Right lung (tissue), 5 donors: ENCODE measurements around the gene ROR2. TPM values are rescaled to one million over a fixed set of nuclear protein-coding genes. Genes with fewer than 3 reads are reported as not detected.

Source experiments
- DNase-seq, 2 donors: peaks; one replicate each; pipeline ENCODE4 v3.0.0-alpha.2; 2013
- polyA plus RNA-seq, 5 donors: library from polyadenylated mRNA; unstranded; fragments of 120-200 nt; gene quantifications; one replicate each; pipeline versions ENCODE4 v1.2.1 to v1.2.3, GENCODE V29; 2013; ENCODE audit warnings: inconsistent platforms in 1 of 5, low replicate concordance in 1 of 5; ENCODE audit not compliant: insufficient read length in 5 of 5, insufficient read depth in 1 of 5

Gene ROR2
- polyA plus RNA-seq, 5 donors = 24.4 to 33.5 (median 29.7) TPM

DNA sequence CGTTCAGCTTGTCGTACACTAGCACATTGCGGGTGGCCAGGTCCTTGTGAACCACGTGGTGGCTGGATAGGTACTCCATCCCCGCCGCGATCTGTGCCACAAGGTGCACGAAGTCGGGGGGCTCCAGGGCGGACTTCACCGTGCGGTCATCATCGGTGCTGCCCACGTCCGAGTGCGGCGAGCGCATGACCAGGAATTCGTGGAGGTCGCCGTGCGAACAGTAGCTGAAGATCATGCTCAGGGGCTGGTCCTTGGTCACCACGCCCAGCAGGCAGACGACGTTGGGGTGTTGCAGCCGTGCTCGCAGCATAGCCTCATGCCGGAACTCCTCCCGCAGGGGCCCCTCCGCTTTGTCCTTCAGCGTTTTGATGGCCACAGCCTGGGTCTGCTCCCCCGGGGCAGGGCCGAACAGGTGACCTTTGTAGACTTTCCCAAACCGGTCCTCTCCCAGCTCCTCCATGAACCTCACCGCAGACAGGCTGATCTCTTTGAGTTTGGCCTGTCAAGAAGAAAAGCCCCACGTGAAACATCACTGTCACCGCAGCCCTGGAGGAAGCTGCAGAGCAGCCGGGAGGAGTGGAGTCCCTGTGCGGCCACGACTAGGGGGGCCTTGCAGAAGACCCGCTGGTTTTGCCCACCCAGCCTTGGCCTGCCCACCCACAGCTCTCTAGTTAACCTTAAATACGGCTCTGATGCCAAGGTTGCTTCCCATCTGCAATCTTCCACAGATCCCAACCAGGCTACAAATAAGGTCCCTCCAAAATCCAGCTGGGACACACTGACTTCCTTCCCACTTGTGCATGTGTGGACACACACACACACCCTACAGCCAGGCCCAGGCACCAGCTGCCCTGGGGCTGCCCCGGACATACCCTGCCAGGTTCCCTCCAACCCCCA, 225.2 kb downstream of the ROR2 start:
- no peak for DNase-seq

DNA sequence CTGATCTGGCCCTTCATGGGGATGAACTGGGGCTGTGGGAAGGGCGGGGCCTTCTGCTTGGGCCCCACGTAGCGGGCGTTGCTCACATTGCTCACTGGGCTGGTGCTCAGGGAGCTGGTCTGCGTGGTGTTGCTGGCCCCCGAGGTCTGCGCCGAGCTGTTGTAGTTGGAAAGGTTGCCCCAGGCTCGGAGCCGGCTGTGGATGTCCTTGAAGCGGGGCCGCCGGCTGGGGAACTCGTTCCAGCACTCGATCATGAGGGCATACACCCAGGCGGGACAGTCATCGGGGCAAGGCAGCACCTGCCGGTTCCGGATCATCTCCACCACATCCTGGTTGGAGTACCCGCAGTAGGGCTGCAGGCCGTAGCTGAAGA, 226.0 kb downstream of the ROR2 start:
- DNase-seq = no peak

DNA sequence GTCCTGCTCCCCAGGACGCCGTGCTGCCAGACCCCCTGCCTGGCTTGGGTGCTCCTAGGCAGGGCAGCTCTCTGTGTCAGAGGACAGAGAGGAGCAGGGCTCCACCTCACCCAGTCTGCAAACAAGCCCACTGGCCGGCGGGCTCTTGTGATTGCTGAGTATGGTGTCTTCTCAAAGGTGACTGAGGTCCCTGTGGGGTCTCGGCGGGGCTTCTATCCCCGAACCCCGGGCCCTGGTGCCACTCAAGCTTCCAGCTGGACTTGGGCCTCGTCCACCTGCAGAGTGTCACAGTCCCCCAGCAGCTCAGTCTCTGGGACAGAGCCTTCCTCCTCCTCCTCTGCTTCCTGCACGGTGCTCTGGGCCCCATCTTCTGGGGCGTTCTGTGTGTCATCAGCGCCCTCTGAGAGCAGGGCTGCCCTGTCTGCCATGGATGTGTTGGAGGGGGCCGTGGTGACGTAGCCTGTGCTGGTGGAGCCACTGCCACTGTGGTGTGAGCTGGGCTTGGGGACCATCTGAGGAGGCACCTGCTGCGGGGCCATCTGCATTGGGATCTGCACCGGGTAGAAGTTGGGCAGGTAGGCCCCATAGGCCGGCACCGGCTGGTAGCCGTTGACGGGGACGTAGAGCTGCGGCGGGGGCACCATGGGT, 226.5 kb downstream of the ROR2 start:
- no peak for DNase-seq

DNA sequence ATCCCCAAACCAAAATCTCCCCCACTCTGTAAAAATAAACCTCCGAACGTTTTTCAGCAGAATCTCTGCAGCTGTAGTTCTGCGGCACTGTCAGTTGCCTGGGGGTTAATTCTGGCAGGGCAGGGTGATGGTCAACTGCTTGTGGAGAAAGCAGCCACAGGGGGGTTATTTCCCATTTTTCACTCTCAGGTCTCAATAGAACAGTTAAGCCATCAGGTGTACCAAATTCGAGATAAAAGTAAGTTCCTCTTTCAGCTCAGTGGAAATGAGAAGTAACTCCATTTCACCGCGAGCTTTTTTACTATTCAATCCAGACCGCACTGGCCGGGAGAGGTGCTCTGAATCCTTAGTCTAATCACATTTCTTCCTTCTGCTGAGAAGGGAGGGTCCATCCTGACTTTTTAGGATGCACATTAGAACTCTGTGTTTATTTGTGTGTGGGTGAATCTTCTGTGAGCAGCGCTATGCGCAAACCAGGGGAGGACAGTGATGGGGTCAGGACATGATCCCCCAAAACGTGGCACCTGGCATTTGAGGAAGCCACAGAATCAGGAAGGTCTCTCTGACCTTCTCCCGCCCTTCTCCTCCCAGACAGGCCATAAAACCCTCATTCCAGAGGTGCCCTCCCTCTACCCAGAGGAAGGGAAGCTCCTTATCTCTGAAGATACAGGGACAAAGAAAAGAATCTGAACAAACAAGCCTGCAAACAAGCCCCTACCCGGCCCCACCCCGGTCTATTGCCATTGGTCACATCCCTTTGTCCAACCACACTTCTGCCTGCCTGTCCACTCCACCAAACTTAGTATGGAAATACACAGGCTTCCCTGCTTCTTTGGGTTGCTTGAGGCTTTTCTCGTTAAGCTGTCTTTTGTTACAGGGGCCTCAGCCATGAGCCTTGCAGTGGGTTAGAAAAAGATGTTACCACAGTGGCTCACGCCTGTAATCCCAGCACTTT, 229.0 kb downstream of the ROR2 start:
- no peak for DNase-seq

DNA sequence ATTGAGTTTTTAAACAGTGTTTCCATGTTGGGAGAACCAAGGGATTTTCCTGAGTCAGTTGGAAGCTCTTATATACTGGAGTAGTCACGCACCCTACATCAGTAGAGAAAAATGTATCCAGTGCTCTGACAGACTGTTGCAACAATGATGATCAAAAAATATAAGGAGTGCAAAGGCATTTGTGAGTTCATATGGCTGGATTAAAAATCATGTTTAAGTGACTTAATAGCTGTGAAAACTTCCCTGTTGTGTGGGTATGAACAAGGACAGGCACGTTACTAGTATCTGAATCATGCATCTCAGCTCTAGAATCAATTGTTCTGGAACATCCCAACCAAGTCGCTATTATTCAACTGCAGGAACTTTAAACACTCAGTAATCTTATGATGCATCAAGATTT, 229.7 kb downstream of the ROR2 start:
- no peak for DNase-seq

DNA sequence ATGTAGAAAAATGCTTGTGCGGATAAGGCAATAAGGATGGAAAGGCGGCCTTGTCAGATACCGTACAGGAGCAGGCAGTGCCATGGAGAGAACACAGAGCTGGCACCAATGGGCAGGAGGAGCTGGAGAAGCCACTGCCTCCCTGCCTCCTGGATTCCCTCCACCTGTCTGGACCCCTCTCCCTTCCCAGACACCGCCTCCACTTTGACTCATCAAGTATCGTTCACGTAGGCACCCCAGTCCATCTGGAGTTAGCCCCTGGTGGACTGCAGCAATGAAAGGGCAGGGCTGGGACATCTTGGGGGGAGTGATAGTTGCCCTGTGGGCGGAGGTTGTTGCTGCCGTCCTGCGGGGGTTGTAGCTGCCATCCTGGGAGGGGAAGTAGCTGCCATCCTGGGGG, 232.0 kb downstream of the ROR2 start:
- no peak for DNase-seq

DNA sequence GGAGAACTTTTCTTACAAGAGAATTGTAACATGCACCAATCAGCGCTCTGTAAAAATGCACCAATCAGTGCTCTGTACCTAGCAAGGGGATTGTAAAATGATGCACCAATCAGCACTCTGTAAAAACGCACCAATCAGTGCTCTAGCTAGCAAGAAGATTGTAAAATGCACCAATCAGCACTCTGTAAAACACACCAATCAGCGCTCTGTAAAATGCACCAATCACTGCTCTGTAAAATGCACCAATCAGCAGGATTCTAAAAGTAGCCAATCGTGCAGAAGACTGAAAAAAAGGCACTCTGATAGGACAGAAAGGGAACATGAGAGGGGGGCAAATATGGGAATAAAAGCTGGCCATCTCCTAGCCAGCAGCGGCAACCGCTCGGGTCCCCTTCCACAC, 233.2 kb downstream of the ROR2 start:
- DNase-seq = no peak

DNA sequence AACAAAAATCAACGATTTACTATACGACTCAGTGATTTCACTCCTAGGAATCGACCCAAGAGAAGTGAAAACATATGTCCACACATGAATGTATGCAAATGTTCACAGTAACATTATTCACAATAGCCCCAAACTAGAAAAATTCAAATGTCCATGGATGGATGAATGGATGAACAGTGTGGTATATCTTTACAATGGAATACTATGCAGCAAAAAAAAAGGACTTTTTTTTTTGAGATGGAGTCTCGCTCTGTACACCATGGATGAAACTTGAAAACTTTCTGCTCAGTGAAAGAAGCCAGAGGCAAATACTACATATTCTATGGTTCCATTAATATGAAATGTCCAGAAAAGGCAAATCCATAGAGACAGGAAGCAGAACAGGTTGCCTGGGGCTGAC, 233.8 kb downstream of the ROR2 start:
- DNase-seq = no peak

DNA sequence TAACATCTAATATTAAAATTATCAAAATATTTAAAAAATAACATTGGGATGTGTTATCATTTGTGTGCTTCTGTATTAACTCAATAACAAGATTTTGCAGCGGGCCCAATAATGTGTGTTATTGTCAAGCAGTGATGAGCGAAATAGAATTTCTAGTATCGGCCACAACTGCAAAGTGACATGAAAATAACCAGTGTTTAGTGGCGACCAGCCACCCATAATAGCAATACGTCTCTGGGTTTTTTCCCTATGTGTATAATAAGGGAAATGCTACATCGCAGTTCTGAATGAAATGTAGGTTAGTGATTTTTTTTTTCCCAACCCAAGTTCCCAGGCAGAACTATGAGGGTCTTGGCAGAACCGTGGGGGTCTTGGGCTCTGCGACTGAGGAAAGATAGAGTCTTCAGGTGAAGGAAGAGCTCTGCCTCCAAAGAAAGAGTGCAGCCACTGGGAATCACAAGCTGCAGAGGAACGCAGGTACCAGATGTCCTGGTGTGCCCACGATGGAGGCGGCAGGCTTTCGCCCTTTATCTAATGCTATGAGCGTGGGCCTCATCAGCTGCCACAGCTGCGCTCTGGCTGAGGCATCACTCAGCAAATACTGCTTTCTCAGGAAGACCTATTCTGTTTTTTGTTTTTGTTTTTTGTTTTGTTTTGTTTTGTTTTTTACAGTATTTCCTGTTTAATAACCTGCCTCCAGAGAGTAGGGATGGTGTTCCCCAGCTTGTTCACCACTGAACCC, 235.0 kb downstream of the ROR2 start:
- no peak for DNase-seq

DNA sequence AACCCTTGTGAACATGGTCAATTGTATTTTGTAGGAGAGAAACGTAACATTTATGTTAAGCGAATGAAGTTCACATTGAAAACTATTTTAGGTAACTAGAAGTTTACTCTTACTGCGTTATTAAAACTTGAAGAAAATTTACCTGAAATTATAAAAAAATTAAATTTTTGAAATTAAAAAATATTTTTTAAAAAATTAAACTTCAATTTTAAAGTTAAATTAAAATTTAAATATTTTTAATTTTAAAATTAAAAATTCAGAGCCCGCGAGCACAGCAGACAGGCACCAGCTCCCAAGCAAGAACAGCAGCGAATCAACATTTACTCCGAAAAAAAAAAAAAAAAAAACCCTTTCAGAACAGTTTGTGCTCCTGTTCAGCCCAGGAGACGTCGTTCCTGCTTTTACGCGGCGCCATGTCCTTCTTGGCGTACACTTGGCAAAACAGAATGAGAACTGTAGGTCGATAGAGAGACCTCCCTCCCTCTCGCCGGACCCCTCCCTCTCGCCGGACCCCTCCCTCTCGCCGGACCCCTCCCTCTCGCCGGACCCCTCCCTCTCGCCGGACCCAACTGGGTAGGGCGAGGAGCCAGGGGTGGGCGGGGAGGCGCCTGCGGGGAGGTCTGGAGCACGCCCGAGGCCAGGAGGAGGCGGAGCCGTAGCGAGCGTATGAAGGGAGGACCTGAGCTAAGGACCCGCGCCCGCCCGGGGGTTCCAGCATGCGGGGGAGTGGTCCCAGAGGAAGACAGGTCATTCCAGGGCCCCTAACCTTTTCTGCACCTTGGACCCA, 235.8 kb downstream of the ROR2 start:
- DNase-seq = peak; percentile 48 to 69

DNA sequence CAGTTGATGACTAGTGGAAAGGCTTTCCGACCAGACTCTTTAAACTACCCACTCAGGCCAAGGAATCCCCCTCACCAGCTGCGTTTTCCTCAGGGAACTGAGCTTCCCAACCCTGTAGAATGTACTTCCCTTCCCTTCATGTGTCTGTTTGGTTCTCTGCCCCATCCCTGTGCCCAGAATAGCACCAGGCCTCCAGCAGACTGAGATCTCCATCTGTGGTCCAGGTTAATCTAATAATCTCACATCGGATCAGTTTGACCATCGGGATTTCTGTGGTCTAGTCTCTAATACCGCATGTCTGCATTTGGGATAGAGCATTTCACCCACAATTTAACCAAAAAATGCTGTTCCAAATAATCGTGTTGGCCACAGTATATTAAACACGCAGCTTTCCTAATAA, 237.2 kb downstream of the ROR2 start:
- no peak for DNase-seq

DNA sequence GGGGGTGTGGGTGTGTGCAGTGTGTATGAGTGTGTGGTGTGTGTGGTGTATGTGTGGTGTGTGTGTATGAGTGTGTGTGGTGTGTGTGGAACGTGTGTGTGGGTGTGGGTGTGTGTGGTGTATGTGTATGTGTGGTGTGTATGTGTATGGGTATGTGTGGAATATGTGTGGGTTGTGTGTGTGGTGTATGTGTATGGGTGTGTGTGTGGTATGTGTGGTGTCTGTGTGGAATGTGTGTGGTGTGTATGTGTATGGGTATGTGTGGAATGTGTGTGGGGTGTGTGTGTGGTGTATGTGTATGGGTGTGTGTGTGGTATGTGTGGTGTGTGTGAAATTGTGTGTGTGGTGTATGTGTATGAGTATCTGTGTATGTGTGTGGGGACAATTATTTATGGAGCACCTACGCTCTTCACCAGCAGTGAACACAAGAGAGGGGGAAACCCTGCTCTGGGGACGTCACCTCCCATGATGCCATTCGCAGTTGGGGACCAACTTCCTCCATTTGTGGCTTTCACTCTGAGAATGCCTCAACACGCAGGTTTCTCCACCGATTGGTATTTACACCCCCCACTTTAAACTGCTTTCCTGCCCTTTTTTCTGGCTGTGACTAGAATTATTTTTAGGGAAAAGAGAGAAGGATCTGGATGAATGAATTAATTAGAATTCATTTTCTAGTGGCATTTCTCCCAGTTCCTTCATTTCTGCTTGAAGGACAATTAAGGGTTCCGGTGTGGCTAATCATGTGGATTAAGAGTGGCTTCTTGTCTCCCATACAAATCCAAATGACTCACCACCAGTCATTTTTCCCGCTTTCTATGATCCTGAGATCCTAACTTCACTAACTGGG, 238.1 kb downstream of the ROR2 start:
- DNase-seq = no peak

DNA sequence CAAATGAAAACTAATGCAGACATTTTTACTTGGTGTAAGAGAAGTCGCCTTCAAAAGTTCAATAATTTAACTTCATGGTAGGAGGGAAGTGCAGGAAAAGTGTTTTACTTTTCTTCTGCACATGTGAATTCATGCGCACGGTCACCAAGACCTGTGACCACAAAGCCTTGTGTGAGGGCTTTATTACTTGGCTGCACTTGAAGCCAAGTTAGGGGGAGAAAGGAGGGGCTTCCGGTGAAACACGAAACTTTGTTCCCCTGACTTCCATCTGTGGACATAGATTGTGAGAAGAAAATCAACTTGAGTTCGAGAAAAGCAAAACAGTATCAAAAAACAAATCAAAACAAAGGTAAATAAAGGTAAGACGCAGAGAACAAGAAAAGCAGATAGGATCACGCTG, 239.9 kb downstream of the ROR2 start:
- DNase-seq = no peak

DNA sequence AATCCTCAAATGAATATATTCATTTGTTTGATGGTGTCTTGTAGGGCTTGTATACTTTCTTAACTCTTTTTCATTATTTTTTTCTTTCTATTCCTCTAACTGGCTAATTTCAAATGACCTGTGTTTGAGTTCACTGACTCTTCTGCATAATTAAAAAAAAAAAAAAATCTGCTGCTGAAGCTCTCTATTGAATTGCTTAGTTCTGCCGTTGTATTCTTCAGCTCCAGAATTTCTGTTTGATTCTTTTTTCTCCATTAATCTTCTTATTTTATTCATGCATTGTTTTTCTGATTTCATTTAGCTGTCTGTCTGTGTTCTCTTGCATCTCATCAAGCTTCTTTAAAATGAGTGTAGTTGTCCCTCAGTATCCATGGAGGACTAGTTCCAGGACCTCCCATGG, 244.6 kb downstream of the ROR2 start:
- DNase-seq = no peak

DNA sequence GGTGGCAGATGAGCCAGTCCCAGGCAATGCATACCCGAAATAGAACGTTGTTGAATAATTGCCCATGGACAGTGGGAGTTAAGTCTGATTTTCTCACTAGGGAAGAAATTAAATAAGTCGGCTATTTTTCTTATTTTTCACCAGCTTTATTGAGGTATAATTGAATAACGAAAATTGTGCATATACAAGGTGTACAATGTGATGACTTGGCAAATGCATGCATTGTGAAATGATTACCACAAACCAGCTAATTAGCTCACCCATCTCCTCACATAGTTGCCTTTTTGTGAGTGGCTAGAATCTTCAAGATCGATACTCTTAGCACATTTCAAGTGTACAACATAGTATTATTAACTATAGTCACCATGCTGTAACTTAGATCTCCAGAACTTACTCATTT, 249.6 kb downstream of the ROR2 start:
- no peak for DNase-seq

DNA sequence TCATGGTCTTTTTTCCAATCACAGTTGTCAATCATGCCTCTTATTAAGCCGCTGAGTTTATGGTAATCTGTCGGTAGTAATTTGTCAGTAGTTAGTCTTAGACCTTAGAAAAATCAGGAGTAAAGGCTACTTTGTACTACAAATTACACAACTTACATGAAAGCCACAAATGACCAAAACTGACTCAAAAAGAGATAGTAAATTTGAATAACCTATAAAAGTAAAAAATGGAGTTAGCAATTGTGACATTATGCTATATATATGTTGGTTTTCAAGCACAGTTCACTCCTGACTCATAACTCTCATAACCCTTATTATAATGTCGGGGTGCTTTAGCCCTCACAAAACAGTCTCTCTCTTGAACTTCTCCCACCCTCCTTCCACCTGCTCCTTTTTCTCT, 251.8 kb downstream of the ROR2 start:
- no peak for DNase-seq

DNA sequence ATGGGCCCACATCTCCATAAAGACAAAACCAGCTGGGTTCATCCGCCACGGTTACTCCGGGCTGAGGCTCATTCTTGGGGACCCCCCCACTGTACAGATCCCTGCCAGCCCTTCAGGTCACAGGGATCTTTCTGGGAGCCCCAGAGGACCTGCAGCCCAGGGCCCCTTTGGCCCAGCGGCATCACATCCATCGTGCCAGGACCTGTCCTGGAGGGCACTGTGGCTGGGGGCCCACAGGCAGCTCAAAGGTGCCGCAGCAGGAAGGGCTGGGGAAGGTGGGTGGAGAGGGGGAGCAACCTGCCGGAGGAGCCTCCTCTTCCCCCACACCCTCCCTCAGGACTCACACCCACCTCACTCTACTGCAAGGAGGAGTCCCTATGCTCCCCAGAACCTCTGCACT, 252.8 kb downstream of the ROR2 start:
- no peak for DNase-seq

DNA sequence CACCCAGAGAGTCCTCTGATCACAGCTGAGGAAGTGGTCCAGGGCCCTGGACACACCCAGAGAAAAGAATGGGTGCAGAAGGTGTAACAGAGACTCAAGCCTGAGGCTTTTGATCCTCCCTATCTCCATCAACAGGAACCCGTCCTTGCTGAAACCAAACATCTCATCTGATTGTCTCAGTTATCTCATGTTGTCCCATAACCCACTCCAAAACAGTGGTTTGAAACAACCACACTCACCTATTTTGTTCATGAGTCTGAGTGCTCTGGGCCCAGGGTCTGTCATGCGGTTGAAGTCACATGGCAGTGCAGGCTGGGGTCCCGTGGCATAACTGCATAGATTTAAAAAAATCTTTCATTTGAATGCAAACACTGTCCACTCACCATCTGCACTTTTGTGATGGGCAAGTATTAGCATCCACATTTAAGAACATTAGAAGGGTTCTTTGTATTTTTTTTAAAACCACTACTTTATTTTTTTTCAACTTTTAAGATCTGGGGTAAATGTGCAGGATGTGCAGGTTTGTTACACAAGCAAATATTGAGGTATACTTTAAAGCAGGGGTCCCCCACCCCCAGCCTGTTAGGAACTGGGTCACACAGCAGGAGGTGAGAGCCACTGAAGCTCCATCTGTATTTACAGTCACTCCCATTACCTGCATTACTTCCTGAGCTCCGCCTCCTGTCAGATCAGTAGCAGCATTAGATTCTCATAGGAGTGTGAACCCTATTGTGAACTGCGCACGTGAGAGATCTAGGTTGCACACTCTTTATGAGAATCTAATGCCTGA, 255.8 kb downstream of the ROR2 start:
- no peak for DNase-seq

DNA sequence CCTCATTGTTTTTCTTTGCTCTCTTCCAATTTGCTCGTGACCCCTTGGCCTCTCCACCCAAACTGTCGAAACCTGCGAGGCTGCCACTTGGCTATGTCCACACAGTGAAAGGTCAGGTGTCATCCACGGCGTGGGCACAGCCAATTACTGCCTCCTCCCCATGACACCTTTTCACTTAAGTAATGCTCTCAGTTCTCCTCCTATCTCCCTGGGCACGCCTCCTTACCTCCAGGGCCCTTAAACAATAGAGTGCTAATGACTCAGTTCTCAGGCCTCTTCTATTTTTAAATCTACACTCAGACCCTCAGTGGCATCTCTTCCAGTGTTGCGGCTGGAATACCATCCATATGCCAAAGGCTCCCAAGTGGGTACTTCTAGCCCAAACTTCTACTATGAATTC, 256.8 kb downstream of the ROR2 start:
- no peak for DNase-seq
